Panc1 (cell line): ENCODE results near the gene FOXO1.

Experiments
- CTCF ChIP-seq: fragments of 450-650 bp; IDR thresholded peaks from 2 replicates; pipeline ENCODE4 v1.5.1; 2017; ENCODE audit warnings: mild to moderate bottlenecking
- POLR2AphosphoS5 ChIP-seq: IDR thresholded peaks from 2 replicates; pipeline ENCODE4 v1.6.1; 2012; ENCODE audit warnings: mild to moderate bottlenecking, low read depth, low read length, moderate library complexity

DNA sequence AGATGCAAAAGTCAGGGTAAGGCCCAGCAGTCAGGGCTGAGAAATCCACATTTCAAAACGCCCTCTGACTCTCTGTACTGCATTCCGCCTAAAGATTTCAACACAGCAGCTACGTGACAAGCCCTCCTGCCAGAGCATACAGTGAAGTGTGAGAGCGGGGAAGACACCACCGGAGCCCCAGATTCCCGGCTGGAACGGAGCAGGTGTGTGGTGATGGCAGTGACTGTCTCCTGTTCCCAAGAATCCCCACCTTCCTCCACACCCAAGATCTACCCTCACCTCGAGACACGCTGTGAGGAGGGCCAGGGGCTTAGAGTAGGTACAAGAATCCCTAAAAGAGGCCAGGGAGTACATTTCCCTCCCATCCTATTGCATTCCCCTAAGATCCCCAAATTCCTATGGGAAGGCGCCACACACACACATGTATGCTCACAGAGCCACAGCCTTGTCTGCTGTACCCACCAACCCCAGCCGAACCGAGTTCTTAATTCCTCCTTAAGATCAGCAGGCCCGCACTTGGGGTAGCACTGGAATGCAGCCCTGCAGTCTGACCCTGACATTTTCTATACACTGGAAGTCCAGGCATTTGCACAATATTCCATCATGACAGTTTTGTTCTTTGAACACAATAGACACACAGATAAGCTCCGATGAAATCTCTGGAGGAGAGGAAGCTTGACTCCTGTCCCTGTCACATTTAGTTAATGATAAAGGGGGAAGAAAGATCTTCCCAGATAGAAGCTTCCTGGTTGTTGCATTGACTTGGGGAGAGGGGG lies 102.9 kb downstream of the FOXO1 start:
- TF ChIP-seq POLR2AphosphoS5 = no peak
- TF ChIP-seq CTCF = no peak
